Gastroesophageal sphincter (tissue), 3 donors: ENCODE data around the gene ME1.

ENCODE experiments used
- CTCF ChIP-seq, 4 experiments: fragments of 200-600 bp in 2 of 4; fragments of 450-650 bp in 2 of 4; sonication (generic) in 1 of 4; IDR thresholded peaks; one replicate each; pipeline ENCODE4 v1.5.1; 2017 to 2019; ENCODE audit warnings: antibody characterized with exemption in 4 of 4, mild to moderate bottlenecking in 2 of 4, moderate library complexity in 2 of 4
- EP300 ChIP-seq: sonication (generic); formaldehyde crosslinking; IDR thresholded peaks from one replicate; pipeline ENCODE4 v1.6.1; 2017; ENCODE audit warnings: antibody characterized with exemption, mild to moderate bottlenecking
- POLR2A ChIP-seq, 2 donors: fragments of 450-650 bp; IDR thresholded peaks; one replicate each; pipeline ENCODE4 v1.6.1; 2017; ENCODE audit warnings: antibody characterized with exemption in 2 of 2, mild to moderate bottlenecking in 2 of 2, moderate library complexity in 1 of 2
- POLR2AphosphoS5 ChIP-seq: sonication (generic); formaldehyde crosslinking; IDR thresholded peaks from one replicate; pipeline ENCODE4 v1.6.1; 2017; ENCODE audit warnings: antibody characterized with exemption

GRCh38 chr6:83371423-83371822 lies 59.4 kb downstream of the ME1 start:
- no peak for TF ChIP-seq POLR2A (IDR thresholded peaks at IDR 0.05)
- no peak for TF ChIP-seq CTCF (IDR thresholded peaks at IDR 0.05)
- TF ChIP-seq EP300 = no peak
- no peak for TF ChIP-seq POLR2AphosphoS5
